H9 (cell line): ENCODE data around the gene KCNRG. TPM values are rescaled to one million over a fixed set of nuclear protein-coding genes. Genes with fewer than 3 reads are reported as not detected.

Source experiments
- DNase-seq: peaks from one replicate; pipeline ENCODE4 v3.0.0-alpha.2; 2017
- H2AFZ ChIP-seq: one replicate; pipeline ENCODE4 v1.6.1; 2013; ENCODE audit warnings: mild to moderate bottlenecking, low read length, control low read depth, moderate library complexity
- H2AK5ac ChIP-seq: 2 replicates; pipeline ENCODE4 v1.6.1; 2013; ENCODE audit warnings: low read length, control low read depth, mixed read lengths; ENCODE audit not compliant: insufficient read length
- H2BK120ac ChIP-seq: one replicate; pipeline ENCODE4 v1.6.1; 2013; ENCODE audit warnings: low read depth, mild to moderate bottlenecking, low read length, control low read depth, inconsistent platforms; ENCODE audit not compliant: poor library complexity, severe bottlenecking
- H2BK12ac ChIP-seq: 2 replicates; pipeline ENCODE4 v1.6.1; 2013; ENCODE audit warnings: low read length, control low read depth, mixed read lengths, low read depth; ENCODE audit not compliant: insufficient read length
- H2BK15ac ChIP-seq: 2 replicates; pipeline ENCODE4 v1.6.1; 2013; ENCODE audit warnings: low read depth, low read length, control low read depth
- H2BK20ac ChIP-seq: one replicate; pipeline ENCODE4 v1.6.1; 2013; ENCODE audit warnings: low read depth, mild to moderate bottlenecking, low read length, control low read depth, inconsistent platforms; ENCODE audit not compliant: poor library complexity, severe bottlenecking
- H2BK5ac ChIP-seq: 2 replicates; pipeline ENCODE4 v1.6.1; 2013; ENCODE audit warnings: low read length, control low read depth, mixed read lengths; ENCODE audit not compliant: insufficient read length
- H3K14ac ChIP-seq: 2 replicates; pipeline ENCODE4 v1.6.1; 2013; ENCODE audit warnings: low read length, control low read depth; ENCODE audit not compliant: insufficient read depth
- H3K18ac ChIP-seq: 2 replicates; pipeline ENCODE4 v1.6.1; 2013; ENCODE audit warnings: low read depth, mild to moderate bottlenecking, mixed read lengths, low read length, control low read depth; ENCODE audit not compliant: insufficient read length
- H3K23ac ChIP-seq: 2 replicates; pipeline ENCODE4 v1.6.1; 2013; ENCODE audit warnings: low read length, control low read depth, mixed read lengths, low read depth; ENCODE audit not compliant: insufficient read length
- H3K23me2 ChIP-seq: 2 replicates; pipeline ENCODE4 v1.6.1; 2013; ENCODE audit warnings: low read depth, mild to moderate bottlenecking, mixed read lengths, low read length, control low read depth; ENCODE audit not compliant: insufficient read length, poor library complexity, severe bottlenecking
- H3K27ac ChIP-seq: 2 replicates; pipeline ENCODE4 v1.5.1; 2013; ENCODE audit warnings: low read length, control low read depth, mixed read lengths, low read depth; ENCODE audit not compliant: insufficient read length
- H3K27me3 ChIP-seq: 2 replicates; pipeline ENCODE4 v1.6.1; 2013; ENCODE audit warnings: low read length, control low read depth, inconsistent platforms; ENCODE audit not compliant: insufficient read depth
- H3K4ac ChIP-seq: 2 replicates; pipeline ENCODE4 v1.6.1; 2013; ENCODE audit warnings: low read depth, mild to moderate bottlenecking, control low read depth, inconsistent platforms, low read length, moderate library complexity
- H3K4me1 ChIP-seq: 2 replicates; pipeline ENCODE4 v1.6.1; 2013; ENCODE audit warnings: low read length, control low read depth, inconsistent platforms; ENCODE audit not compliant: insufficient read depth
- H3K4me2 ChIP-seq: 2 replicates; pipeline ENCODE4 v1.6.1; 2013; ENCODE audit warnings: low read length, control low read depth, mixed read lengths; ENCODE audit not compliant: insufficient read length, insufficient read depth
- H3K56ac ChIP-seq: 2 replicates; pipeline ENCODE4 v1.6.1; 2013; ENCODE audit warnings: low read depth, mild to moderate bottlenecking, mixed read lengths, low read length, control low read depth; ENCODE audit not compliant: insufficient read length
- H3K79me1 ChIP-seq: 2 replicates; pipeline ENCODE4 v1.6.1; 2013; ENCODE audit warnings: low read depth, mild to moderate bottlenecking, moderate library complexity, low read length, control low read depth, inconsistent platforms; ENCODE audit not compliant: insufficient read depth, poor library complexity, severe bottlenecking
- H3K79me2 ChIP-seq: 2 replicates; pipeline ENCODE4 v1.6.1; 2013; ENCODE audit warnings: low read length, control low read depth, inconsistent platforms; ENCODE audit not compliant: insufficient read depth
- H3K9ac ChIP-seq: 2 replicates; pipeline ENCODE4 v1.6.1; 2013; ENCODE audit warnings: low read length, control low read depth, mixed read lengths; ENCODE audit not compliant: insufficient read length; ENCODE audit errors: extremely low read depth
- H3K9me3 ChIP-seq: one replicate; pipeline ENCODE4 v1.6.1; 2013; ENCODE audit warnings: low read depth, low read length, inconsistent platforms; ENCODE audit not compliant: control insufficient read depth
- H3T11ph ChIP-seq: one replicate; pipeline ENCODE4 v1.6.1; 2013; ENCODE audit warnings: mild to moderate bottlenecking, low read length, control low read depth, inconsistent platforms
- H4K20me1 ChIP-seq: one replicate; pipeline ENCODE4 v1.6.1; 2013; ENCODE audit not compliant: control insufficient read depth, insufficient read length, insufficient read depth
- H4K5ac ChIP-seq: 2 replicates; pipeline ENCODE4 v1.6.1; 2013; ENCODE audit warnings: low read depth, mild to moderate bottlenecking, mixed read lengths, low read length, control low read depth; ENCODE audit not compliant: insufficient read length
- H4K8ac ChIP-seq: replicated peaks from 2 replicates; pipeline ENCODE4 v1.6.1; 2013; ENCODE audit warnings: low read length, control low read depth, mixed read lengths, low read depth; ENCODE audit not compliant: insufficient read length
- H4K91ac ChIP-seq: 2 replicates; pipeline ENCODE4 v1.6.1; 2013; ENCODE audit warnings: low read depth, mild to moderate bottlenecking, moderate library complexity, mixed read lengths, low read length, control low read depth; ENCODE audit not compliant: insufficient read length
- H3K27ac Mint-ChIP-seq, 3 experiments: 2 replicates in 2 of 3; 3 replicates in 1 of 3; pipeline ENCODE4 v1.8.0; 2020 to 2021; ENCODE audit warnings: mixed read lengths in 3 of 3, mild to moderate bottlenecking in 1 of 3, moderate library complexity in 1 of 3
- H3K27me3 Mint-ChIP-seq: 2 replicates; pipeline ENCODE4 v1.8.0; 2021; ENCODE audit warnings: low read depth, mild to moderate bottlenecking, moderate library complexity, mixed read lengths
- H3K36me3 Mint-ChIP-seq, 3 experiments: 2 replicates in 2 of 3; 3 replicates in 1 of 3; pipeline ENCODE4 v1.8.0; 2020 to 2021; ENCODE audit warnings: low read depth in 3 of 3, mixed read lengths in 3 of 3; ENCODE audit not compliant: insufficient read depth in 1 of 3
- H3K4me1 Mint-ChIP-seq, 2 experiments: 2 replicates each; pipeline ENCODE4 v1.8.0; 2020; ENCODE audit warnings: mixed read lengths in 2 of 2
- H3K4me3 Mint-ChIP-seq, 2 experiments: 2 replicates in 1 of 2; 3 replicates in 1 of 2; pipeline ENCODE4 v1.8.0; 2020 to 2021; ENCODE audit warnings: mild to moderate bottlenecking in 2 of 2, mixed read lengths in 2 of 2, moderate library complexity in 1 of 2
- H3K9me3 Mint-ChIP-seq, 2 experiments: 2 replicates in 1 of 2; 3 replicates in 1 of 2; pipeline ENCODE4 v1.8.0; 2020; ENCODE audit warnings: mild to moderate bottlenecking in 2 of 2, mixed read lengths in 2 of 2, moderate library complexity in 1 of 2
- CTCF ChIP-seq: fragments of 200-600 bp; sonication (generic); conservative IDR thresholded peaks from 3 replicates; pipeline ENCODE4 v1.8.0; 2021; ENCODE audit warnings: antibody characterized with exemption, mild to moderate bottlenecking
- WGBS: extraction: QIAGEN DNeasy Blood & Tissue Kit; methylation state at CpG from one replicate; pipeline ENCODE4 v1.1.7; 2013; ENCODE audit warnings: missing lambda C conversion rate, low lambda C conversion rate, mixed read lengths; ENCODE audit not compliant: insufficient read length; ENCODE audit errors: extremely low coverage; 5-methylcytosine and 5-hydroxymethylcytosine counted together
- total RNA-seq: library from RNA; stranded (reverse); gene quantifications from 2 replicates; pipeline ENCODE4 v1.2.1, GENCODE V29; 2021

The KCNRG gene
- total RNA-seq, 1 experiment from 2014 or later: 0.74 TPM

- Histone ChIP-seq H3K4me2 (no peak overlapping the region), H3T11ph (no peak overlapping the region), H2BK12ac (no peak overlapping the region), H3K9ac (no peak overlapping the region), H3K23me2 (no peaks in the 10 kb centered on the region), H3K27me3 (no peaks in the 10 kb centered on the region), H3K23ac (no peak overlapping the region), H3K9me3 (no peaks in the 10 kb centered on the region), H3K27ac (no peak overlapping the region), H3K79me1 (no peaks in the 10 kb centered on the region), H2AK5ac (no peak overlapping the region), H4K91ac (no peak overlapping the region), H2BK5ac (no peak overlapping the region), H4K8ac (no peak overlapping the region), H3K4ac (no peak overlapping the region), H3K56ac (no peak overlapping the region), H3K14ac (no peak overlapping the region), H3K4me1 (no peaks in the 10 kb centered on the region), H3K79me2 (no peaks in the 10 kb centered on the region), H4K5ac (no peak overlapping the region), H2BK20ac (no peak overlapping the region), H3K18ac (no peak overlapping the region), H2AFZ (no peak overlapping the region), H2BK15ac (no peak overlapping the region), H4K20me1 (no peaks in the 10 kb centered on the region), H2BK120ac (no peak overlapping the region)
- Mint-ChIP-seq H3K4me1 (no peaks in the 10 kb centered on the region), H3K27me3 (no peaks in the 10 kb centered on the region), H3K4me3 (no peak overlapping the region), H3K9me3 (no peaks in the 10 kb centered on the region), H3K36me3 (peaks cover 4 to 12% (median 10%) of the 10 kb centered on the region in 3 experiments; a peak in 6 of 7 replicates), H3K27ac (no peak overlapping the region)
- no peak for DNase-seq
- TF ChIP-seq CTCF: no peak
- WGBS: no CpG with 5 or more reads among the region's 1 CpG
Observed at GRCh38 chr13:50055454-50055853, 40.2 kb downstream of the KCNRG start.
